PC-9 (cell line): ENCODE results near the gene VAMP8.

Source experiments
- CTCF ChIP-seq: fragments of 200-600 bp; sonication (generic); conservative IDR thresholded peaks from 2 replicates; pipeline ENCODE4 v1.6.1; 2017; ENCODE audit warnings: mixed run types, antibody characterized with exemption, mild to moderate bottlenecking, moderate library complexity
- EZH2 ChIP-seq: fragments of 200-600 bp; sonication (generic); IDR thresholded peaks from 2 replicates; pipeline ENCODE4 v1.8.0; 2017; ENCODE audit warnings: antibody characterized with exemption, low read depth

DNA sequence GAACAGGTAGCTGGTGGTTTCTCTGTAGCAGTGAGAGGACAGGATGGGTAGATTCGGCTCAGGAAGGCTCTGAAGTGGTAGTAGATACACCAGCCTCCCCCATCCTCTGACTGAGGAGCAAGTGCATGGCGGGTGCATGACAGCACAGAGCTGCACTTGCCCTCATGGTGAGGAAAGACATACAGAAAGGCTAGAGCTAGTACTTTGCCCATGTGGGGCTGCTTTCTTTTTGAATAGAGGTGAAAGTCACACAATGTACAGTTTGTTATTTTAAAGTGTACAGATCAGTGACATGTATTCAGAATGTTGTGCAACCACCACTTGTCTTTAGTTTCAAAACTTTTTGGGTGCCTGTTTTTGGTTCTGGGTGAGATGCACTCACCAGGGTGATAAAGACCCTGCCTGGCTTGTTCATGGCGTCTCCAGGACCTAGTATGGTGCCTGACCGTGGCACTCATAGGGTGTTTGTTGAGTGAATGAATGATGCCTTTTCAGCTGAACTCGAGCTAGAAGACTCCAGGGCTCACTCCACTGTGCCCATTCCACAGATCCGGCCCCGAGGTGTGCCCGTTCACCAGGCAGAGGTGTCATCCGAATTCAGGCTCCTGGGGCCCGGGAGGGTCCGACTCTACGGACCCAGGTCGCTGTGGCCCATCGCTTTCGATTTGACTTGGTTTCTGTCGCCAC, 6.4 kb downstream of the VAMP8 start:
- TF ChIP-seq CTCF, result no peak
- TF ChIP-seq EZH2, result no peak
